GM18519 (cell line): ENCODE measurements around the gene FKBP14.
A peak's percentile ranks its signal among the peaks of the same experiment; 100 is the strongest.

Source experiments
- ATAC-seq: cut with Tn5 transposase; IDR thresholded peaks from one replicate; pipeline ENCODE4 v1.9.1; 2021; ENCODE audit warnings: mild to moderate bottlenecking, moderate library complexity; ENCODE audit not compliant: unreplicated experiment, low FRiP score

Gene FKBP14

GRCh38 chr7:30036220-30036619, 9.7 kb upstream of the FKBP14 start:
- no peak for ATAC-seq

- ATAC-seq: no peak
Observed at GRCh38 chr7:30034501-30034900, 8.0 kb upstream of the FKBP14 start.

- no peak for ATAC-seq
Observed at GRCh38 chr7:30032310-30033125, 6.0 kb upstream of the FKBP14 start.

GRCh38 chr7:30029696-30030095, 3.2 kb upstream of the FKBP14 start:
- no peak for ATAC-seq

- peak; percentile 7 for ATAC-seq
Observed at GRCh38 chr7:30028749-30029635, 2.5 kb upstream of the FKBP14 start.

GRCh38 chr7:30028216-30028748, 1.8 kb upstream of the FKBP14 start, which contains the start of gene PLEKHA8:
Gene PLEKHA8 (plus strand): TSS chr7:30028412. CDS start chr7:30028763, 351 bp downstream.
- peak; percentile 33 for ATAC-seq

- ATAC-seq: no peak
Observed at GRCh38 chr7:30027740-30028215, 1.3 kb upstream of the FKBP14 start.

GRCh38 chr7:30027065-30027456, 559 bp upstream of the FKBP14 start:
- no peak for ATAC-seq

GRCh38 chr7:30023524-30023923, 3.0 kb downstream of the FKBP14 start:
- no peak for ATAC-seq

GRCh38 chr7:30022991-30023390, 3.5 kb downstream of the FKBP14 start:
- no peak for ATAC-seq

GRCh38 chr7:30020535-30020934, 6.0 kb downstream of the FKBP14 start:
- no peak for ATAC-seq

- no peak for ATAC-seq
Observed at GRCh38 chr7:30019960-30020359, 6.5 kb downstream of the FKBP14 start.

- no peak for ATAC-seq
Observed at GRCh38 chr7:30019387-30019786, 7.1 kb downstream of the FKBP14 start.

- ATAC-seq: no peak
Observed at GRCh38 chr7:30018451-30018850, 8.1 kb downstream of the FKBP14 start.

- ATAC-seq: no peak
Observed at GRCh38 chr7:30012757-30013156, 13.7 kb downstream of the FKBP14 start.

- ATAC-seq: no peak
Observed at GRCh38 chr7:30010021-30010420, 16.5 kb downstream of the FKBP14 start.

GRCh38 chr7:30005464-30005863, 21.0 kb downstream of the FKBP14 start:
- no peak for ATAC-seq

GRCh38 chr7:30003098-30003497, 23.4 kb downstream of the FKBP14 start:
- no peak for ATAC-seq

- no peak for ATAC-seq
Observed at GRCh38 chr7:30001998-30002397, 24.5 kb downstream of the FKBP14 start.

- ATAC-seq: no peak
Observed at GRCh38 chr7:29998489-29998888, 28.0 kb downstream of the FKBP14 start.

- ATAC-seq: no peak
Observed at GRCh38 chr7:29996321-29996720, 30.2 kb downstream of the FKBP14 start.
